H4 (cell line): ENCODE results near the gene APBB1IP. TPM values are rescaled to one million over a fixed set of nuclear protein-coding genes. Genes with fewer than 3 reads are reported as not detected.
"Not testable (repeated sequence)": the region's sequence is repeated elsewhere in the genome, so short reads cannot be mapped to it uniquely, and the experiment has no call there.

Source experiments
- DNase-seq: peaks from one replicate; pipeline ENCODE4 v3.0.0-alpha.2; 2015; ENCODE audit warnings: low spot score
- total RNA-seq: library from RNA; depleted of rRNA; stranded (reverse); fragments of >200 nt; shearing (Covaris generic); gene quantifications from 2 replicates; pipeline ENCODE4 v1.2.3, GENCODE V29; 2014; rRNA removed

APBB1IP gene
- total RNA-seq, result not detected in 2 replicates

- no peak for DNase-seq
Measured at GRCh38 chr10:26437637-26438461, at the start of gene APBB1IP. Gene APBB1IP (plus strand): TSS chr10:26438341. CDS start chr10:26492327, 53,986 bp downstream.

- no peak for DNase-seq
Measured at GRCh38 chr10:26389533-26389932, 48.6 kb upstream of the APBB1IP start.

GRCh38 chr10:26391701-26392695 lies 46.1 kb upstream of the APBB1IP start:
- no peak for DNase-seq

- DNase-seq, result not testable (repeated sequence)
Measured at GRCh38 chr10:26398353-26398752, 39.8 kb upstream of the APBB1IP start.

- DNase-seq, result no peak
Measured at GRCh38 chr10:26407406-26407969, 30.7 kb upstream of the APBB1IP start.

GRCh38 chr10:26408858-26409494 lies 29.2 kb upstream of the APBB1IP start:
- no peak for DNase-seq

- DNase-seq, result no peak
Measured at GRCh38 chr10:26410356-26410755, 27.8 kb upstream of the APBB1IP start.

GRCh38 chr10:26412932-26413331 lies 25.2 kb upstream of the APBB1IP start:
- no peak for DNase-seq

GRCh38 chr10:26413375-26413774 lies 24.8 kb upstream of the APBB1IP start:
- no peak for DNase-seq

GRCh38 chr10:26417136-26417535 lies 21.0 kb upstream of the APBB1IP start:
- DNase-seq, result no peak

- no peak for DNase-seq
Measured at GRCh38 chr10:26422977-26423376, 15.2 kb upstream of the APBB1IP start.

- no peak for DNase-seq
Measured at GRCh38 chr10:26423722-26424121, 14.4 kb upstream of the APBB1IP start.

GRCh38 chr10:26430641-26431163 lies 7.4 kb upstream of the APBB1IP start:
- no peak for DNase-seq

GRCh38 chr10:26432938-26433337 lies 5.2 kb upstream of the APBB1IP start:
- no peak for DNase-seq

GRCh38 chr10:26435852-26436251 lies 2.3 kb upstream of the APBB1IP start:
- DNase-seq, result no peak

- no peak for DNase-seq
Measured at GRCh38 chr10:26436848-26437247, 1.3 kb upstream of the APBB1IP start.

GRCh38 chr10:26438534-26439341 lies 597 bp downstream of the APBB1IP start:
- no peak for DNase-seq

GRCh38 chr10:26439406-26440087 lies 1.4 kb downstream of the APBB1IP start:
- no peak for DNase-seq

GRCh38 chr10:26440088-26440470 lies 1.9 kb downstream of the APBB1IP start:
- no peak for DNase-seq
